Lower lobe of right lung (tissue), 2 donors: ENCODE results near the gene ACAT1. TPM values are rescaled to one million over a fixed set of nuclear protein-coding genes. Genes with fewer than 3 reads are reported as not detected.
"Not testable (repeated sequence)": the region's sequence is repeated elsewhere in the genome, so short reads cannot be mapped to it uniquely, and the experiment has no call there.

ENCODE experiments used
- ATAC-seq, 2 donors: fragments of 200-7000 bp; cut with Tn5 transposase; one replicate each; pipeline ENCODE4 v1.9.1; 2020 to 2022; ENCODE audit warnings: mild to moderate bottlenecking in 2 of 2, moderate library complexity in 2 of 2
- DNase-seq: peaks from one replicate; pipeline ENCODE4 v3.0.0-alpha.2; 2020
- H3K27ac ChIP-seq: fragments of 200-600 bp; one replicate; pipeline ENCODE4 v1.8.0; 2022
- H3K27me3 ChIP-seq: fragments of 200-600 bp; one replicate; pipeline ENCODE4 v1.8.0; 2022; ENCODE audit warnings: low read depth
- H3K36me3 ChIP-seq: fragments of 200-600 bp; one replicate; pipeline ENCODE4 v1.8.0; 2022; ENCODE audit warnings: mild to moderate bottlenecking
- H3K4me1 ChIP-seq: fragments of 200-600 bp; one replicate; pipeline ENCODE4 v1.8.0; 2022
- H3K4me3 ChIP-seq: fragments of 200-600 bp; one replicate; pipeline ENCODE4 v1.8.0; 2022; ENCODE audit warnings: mild to moderate bottlenecking
- H3K9me3 ChIP-seq: fragments of 200-600 bp; one replicate; pipeline ENCODE4 v1.8.0; 2022
- CTCF ChIP-seq: fragments of 200-600 bp; IDR thresholded peaks from one replicate; pipeline ENCODE4 v1.8.0; 2022; ENCODE audit warnings: antibody characterized with exemption, mild to moderate bottlenecking
- intact Hi-C: fragments of 100-400 bp; cut with DNase I; formaldehyde crosslinking; loops from one replicate; pipeline ENCODE4 v1.11.0; 2022
- total RNA-seq: library from RNA; stranded (reverse); fragmentation: NEBNext Ultra II Directional; extraction: Animal tissue kit (Norgen Biotek cat#: 25700); gene quantifications from one replicate; pipeline ENCODE4 v1.2.1, GENCODE V29; 2021
- donor health status: DM: no; HTN: yes; CAD: no; lungs with severe emphysema.

The ACAT1 gene
- total RNA-seq, 1 donor from 2014 or later, result 69.4 TPM

GRCh38 chr11:108148556-108148955, 27.2 kb downstream of the ACAT1 start:
- intact Hi-C loops, result no loop called here
- ATAC-seq, result no peak
- Histone ChIP-seq H3K27ac (no peak overlapping the region), H3K9me3 (no peaks in the 10 kb centered on the region), H3K4me3 (no peak overlapping the region), H3K36me3 (peaks cover 97% of the 10 kb centered on the region), H3K27me3 (no peaks in the 10 kb centered on the region), H3K4me1 (no peaks in the 10 kb centered on the region)
- no peak for DNase-seq
- TF ChIP-seq CTCF, result no peak

- no peak for DNase-seq
- Histone ChIP-seq H3K4me3 (no peak overlapping the region), H3K36me3 (peaks cover 79% of the 10 kb centered on the region), H3K9me3 (no peaks in the 10 kb centered on the region), H3K27ac (no peak overlapping the region), H3K27me3 (no peaks in the 10 kb centered on the region), H3K4me1 (no peaks in the 10 kb centered on the region)
- intact Hi-C loops, result no loop called here
- ATAC-seq, result no peak
- TF ChIP-seq CTCF, result no peak
These were observed 33.2 kb downstream of the ACAT1 start for GRCh38 chr11:108154591-108154990.

- no peaks in the 10 kb centered on the region for H3K9me3 ChIP-seq
- no peaks in the 10 kb centered on the region for H3K27me3 ChIP-seq
- ATAC-seq (no peak), DNase-seq (no peak)
- peaks cover 91% of the 10 kb centered on the region for H3K36me3 ChIP-seq
- no peaks in the 10 kb centered on the region for H3K4me1 ChIP-seq
- H3K4me3 ChIP-seq, result no peak overlapping the region
- intact Hi-C loops, result no loop called here
- no peak for TF ChIP-seq CTCF
- H3K27ac ChIP-seq, result no peak overlapping the region
These were observed 39.7 kb downstream of the ACAT1 start for GRCh38 chr11:108160970-108161566.

GRCh38 chr11:108162878-108163277, 41.5 kb downstream of the ACAT1 start:
- H3K4me3 ChIP-seq, H3K27ac ChIP-seq, H3K9me3 ChIP-seq, DNase-seq, H3K27me3 ChIP-seq, H3K4me1 ChIP-seq, intact Hi-C loops, ATAC-seq: not testable (repeated sequence)
- H3K36me3 ChIP-seq, result peaks cover 98% of the 10 kb centered on the region

GRCh38 chr11:108167624-108168023, 46.3 kb downstream of the ACAT1 start:
- TF ChIP-seq CTCF, result no peak
- peaks cover 91% of the 10 kb centered on the region for H3K36me3 ChIP-seq
- H3K27me3 ChIP-seq, result no peaks in the 10 kb centered on the region
- no peaks in the 10 kb centered on the region for H3K4me1 ChIP-seq
- H3K9me3 ChIP-seq, result no peaks in the 10 kb centered on the region
- intact Hi-C loops, result no loop called here
- no peak overlapping the region for H3K4me3 ChIP-seq
- H3K27ac ChIP-seq, result no peak overlapping the region
- ATAC-seq, result no peak
- DNase-seq, result no peak

- Histone ChIP-seq H3K27me3 (no peaks in the 10 kb centered on the region), H3K9me3 (no peaks in the 10 kb centered on the region), H3K4me3 (peak overlapping the region; percentile 20), H3K36me3 (peaks cover 91% of the 10 kb centered on the region), H3K27ac (no peak overlapping the region), H3K4me1 (no peaks in the 10 kb centered on the region)
- ATAC-seq (no peak), DNase-seq (no peak)
- TF ChIP-seq CTCF, result no peak
- intact Hi-C loops, result no loop called here
These were observed 48.8 kb downstream of the ACAT1 start for GRCh38 chr11:108170184-108170583.
